ENCODE measurements around the gene TRIM9. TPM values are rescaled to one million over a fixed set of nuclear protein-coding genes. Genes with fewer than 3 reads are reported as not detected.
"Not testable (repeated sequence)": the region's sequence is repeated elsewhere in the genome, so short reads cannot be mapped to it uniquely, and the experiment has no call there.

Gene TRIM9
- total and polyA plus RNA-seq, 5 donors: 0.29 to 1.2 (median 0.77) TPM

GRCh38 chr14:51002406-51002999 lies 92.4 kb downstream of the TRIM9 start:
- ATAC-seq (no peak), DNase-seq (no peak)
- 89% methylated on average over 5 of the region's 5 CpGs for WGBS
- H3K4me3 ChIP-seq (ENCODE audit: low read length): no peak overlapping the region
- no peaks in the 10 kb centered on the region for H3K4me1 ChIP-seq (ENCODE audit: control insufficient read depth, insufficient read depth, low read length)
- intact Hi-C loops (cut with DNase I): no loop called here
- no peaks in the 10 kb centered on the region for H3K9me3 ChIP-seq (ENCODE audit: control insufficient read depth, low read length)
- no peaks in the 10 kb centered on the region for H3K27me3 ChIP-seq (ENCODE audit: control insufficient read depth, insufficient read depth)
- H3K27ac ChIP-seq (ENCODE audit: low read length): no peak overlapping the region

DNA sequence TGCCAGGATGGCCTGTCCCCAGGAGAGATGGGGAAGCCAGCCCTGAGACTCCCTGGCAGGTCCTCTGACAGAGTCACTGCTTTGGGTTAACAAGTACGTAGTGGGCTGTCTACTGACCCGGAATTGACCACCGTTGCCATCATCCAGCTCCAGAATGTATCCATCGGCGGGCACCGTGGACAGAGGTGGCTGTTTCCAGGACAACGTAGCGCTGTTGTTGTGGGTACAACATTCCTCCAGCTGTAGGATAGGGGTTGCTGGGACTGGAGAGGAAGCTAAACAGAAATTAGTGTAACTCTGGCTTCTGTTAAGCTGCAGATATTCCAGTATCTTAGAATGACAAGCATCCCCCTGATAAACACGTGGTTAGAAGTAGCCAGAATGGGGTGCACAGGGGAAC lies 94.3 kb downstream of the TRIM9 start:
- Histone ChIP-seq H3K4me3 (ENCODE audit: low read length) (no peak overlapping the region), H3K27me3 (ENCODE audit: control insufficient read depth, insufficient read depth) (no peaks in the 10 kb centered on the region), H3K27ac (ENCODE audit: low read length) (no peak overlapping the region), H3K4me1 (ENCODE audit: control insufficient read depth, insufficient read depth, low read length) (no peaks in the 10 kb centered on the region), H3K9me3 (ENCODE audit: control insufficient read depth, low read length) (no peaks in the 10 kb centered on the region)
- WGBS: 70% methylated on average over 9 of the region's 9 CpGs
- ATAC-seq: no peak
- DNase-seq: no peak
- intact Hi-C loops (cut with DNase I): no loop called here

DNA sequence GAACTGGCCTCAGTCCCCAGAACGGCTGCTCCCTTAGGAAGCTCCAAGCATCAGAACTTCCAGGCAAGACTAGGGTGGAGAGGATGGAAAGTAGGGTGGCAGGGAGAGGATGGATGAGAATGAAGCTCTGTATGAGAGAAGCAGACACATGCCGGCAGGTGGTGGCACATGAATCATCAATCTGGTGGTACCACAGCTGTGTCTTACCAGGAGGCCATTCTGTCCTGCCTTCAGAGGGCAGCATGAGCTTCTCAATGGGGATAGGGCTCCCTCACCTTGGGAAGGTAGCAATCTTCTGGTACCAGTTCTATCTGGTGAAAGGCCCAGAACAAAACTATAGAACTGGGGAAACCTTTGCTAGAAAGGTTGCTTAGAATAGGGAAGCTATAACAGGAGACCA lies 95.2 kb downstream of the TRIM9 start:
- H3K9me3 ChIP-seq (ENCODE audit: control insufficient read depth, low read length): no peaks in the 10 kb centered on the region
- no peak for ATAC-seq
- no peak for DNase-seq
- H3K4me1 ChIP-seq (ENCODE audit: control insufficient read depth, insufficient read depth, low read length): no peaks in the 10 kb centered on the region
- intact Hi-C loops (cut with DNase I): no loop called here
- no peak overlapping the region for H3K4me3 ChIP-seq (ENCODE audit: low read length)
- no peak overlapping the region for H3K27ac ChIP-seq (ENCODE audit: low read length)
- WGBS: 97% methylated on average over 2 of the region's 2 CpGs
- H3K27me3 ChIP-seq (ENCODE audit: control insufficient read depth, insufficient read depth): no peaks in the 10 kb centered on the region

DNA sequence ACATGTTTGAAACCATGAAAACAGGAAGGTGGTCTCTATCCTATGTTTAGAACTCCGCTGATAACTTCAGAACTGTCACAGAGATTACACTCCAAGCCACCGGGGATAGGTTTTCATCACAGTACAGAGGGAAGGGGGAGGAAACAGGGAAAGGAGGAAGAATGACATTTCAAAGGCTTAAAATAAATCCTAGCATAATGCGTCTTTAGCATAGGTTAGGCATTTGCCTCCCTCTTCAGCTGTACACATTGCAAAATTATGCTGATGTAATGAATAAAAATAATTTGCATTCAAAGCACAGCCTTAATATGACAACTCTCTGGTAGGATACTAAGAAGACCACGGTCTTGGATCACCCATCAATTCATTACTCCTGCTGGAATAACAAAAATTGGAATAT lies 96.3 kb downstream of the TRIM9 start:
- no peaks in the 10 kb centered on the region for H3K9me3 ChIP-seq (ENCODE audit: control insufficient read depth, low read length)
- no peak for ATAC-seq
- no peaks in the 10 kb centered on the region for H3K4me1 ChIP-seq (ENCODE audit: control insufficient read depth, insufficient read depth, low read length)
- WGBS: 51% methylated on average over 4 of the region's 4 CpGs
- intact Hi-C loops (cut with DNase I): no loop called here
- no peaks in the 10 kb centered on the region for H3K27me3 ChIP-seq (ENCODE audit: control insufficient read depth, insufficient read depth)
- H3K27ac ChIP-seq (ENCODE audit: low read length): no peak overlapping the region
- no peak overlapping the region for H3K4me3 ChIP-seq (ENCODE audit: low read length)
- no peak for DNase-seq

- no peak for DNase-seq
- 73% methylated on average over 9 of the region's 9 CpGs for WGBS
- no peaks in the 10 kb centered on the region for H3K4me1 ChIP-seq (ENCODE audit: control insufficient read depth, insufficient read depth, low read length)
- H3K27me3 ChIP-seq (ENCODE audit: control insufficient read depth, insufficient read depth): no peaks in the 10 kb centered on the region
- H3K27ac ChIP-seq (ENCODE audit: low read length): no peak overlapping the region
- H3K4me3 ChIP-seq (ENCODE audit: low read length): no peak overlapping the region
- H3K9me3 ChIP-seq (ENCODE audit: control insufficient read depth, low read length): no peaks in the 10 kb centered on the region
- ATAC-seq: no peak
- intact Hi-C loops (cut with DNase I): no loop called here
Observed at GRCh38 chr14:50997712-50998111, 97.2 kb downstream of the TRIM9 start.

DNA sequence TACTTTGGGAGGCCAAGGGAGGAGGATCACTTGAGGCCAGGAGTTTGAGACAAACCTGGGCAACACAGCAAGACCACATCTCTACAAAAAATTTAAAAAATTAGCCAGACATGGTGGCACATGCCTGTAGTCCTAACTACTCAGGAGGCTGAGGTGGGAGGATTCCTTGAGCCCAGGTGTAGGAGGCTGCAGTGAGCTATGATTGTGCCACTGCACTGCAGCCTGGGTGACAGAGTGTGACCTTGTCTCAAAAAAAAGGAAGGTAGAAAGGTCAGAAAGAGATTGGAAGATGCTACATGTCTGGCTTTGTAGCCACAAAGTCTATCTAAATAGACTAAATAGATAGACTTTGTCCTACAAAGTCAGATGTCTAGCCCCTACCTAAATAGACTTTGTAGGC lies 100.7 kb downstream of the TRIM9 start:
- H3K4me3 ChIP-seq (ENCODE audit: low read length); H3K27ac ChIP-seq (ENCODE audit: low read length); H3K27me3 ChIP-seq (ENCODE audit: control insufficient read depth, insufficient read depth); DNase-seq; ATAC-seq; H3K9me3 ChIP-seq (ENCODE audit: control insufficient read depth, low read length); H3K4me1 ChIP-seq (ENCODE audit: control insufficient read depth, insufficient read depth, low read length); intact Hi-C loops (cut with DNase I): not testable (repeated sequence)

- DNase-seq (no peak), ATAC-seq (no peak)
- intact Hi-C loops (cut with DNase I): no loop called here
- H3K4me3 ChIP-seq (ENCODE audit: low read length): no peak overlapping the region
- no peaks in the 10 kb centered on the region for H3K27me3 ChIP-seq (ENCODE audit: control insufficient read depth, insufficient read depth)
- H3K27ac ChIP-seq (ENCODE audit: low read length): no peak overlapping the region
- 58% methylated on average over 12 of the region's 12 CpGs for WGBS
- no peaks in the 10 kb centered on the region for H3K4me1 ChIP-seq (ENCODE audit: control insufficient read depth, insufficient read depth, low read length)
- H3K9me3 ChIP-seq (ENCODE audit: control insufficient read depth, low read length): no peaks in the 10 kb centered on the region
Observed at GRCh38 chr14:50985859-50986331, 109.0 kb downstream of the TRIM9 start.

GRCh38 chr14:50985124-50985858 lies 109.6 kb downstream of the TRIM9 start:
- H3K27ac ChIP-seq (ENCODE audit: low read length): no peak overlapping the region
- ATAC-seq: no peak
- intact Hi-C loops (cut with DNase I): no loop called here
- DNase-seq: no peak
- H3K4me1 ChIP-seq (ENCODE audit: control insufficient read depth, insufficient read depth, low read length): no peaks in the 10 kb centered on the region
- H3K4me3 ChIP-seq (ENCODE audit: low read length): no peak overlapping the region
- 85% methylated on average over 13 of the region's 13 CpGs for WGBS
- H3K9me3 ChIP-seq (ENCODE audit: control insufficient read depth, low read length): no peaks in the 10 kb centered on the region
- no peaks in the 10 kb centered on the region for H3K27me3 ChIP-seq (ENCODE audit: control insufficient read depth, insufficient read depth)

DNA sequence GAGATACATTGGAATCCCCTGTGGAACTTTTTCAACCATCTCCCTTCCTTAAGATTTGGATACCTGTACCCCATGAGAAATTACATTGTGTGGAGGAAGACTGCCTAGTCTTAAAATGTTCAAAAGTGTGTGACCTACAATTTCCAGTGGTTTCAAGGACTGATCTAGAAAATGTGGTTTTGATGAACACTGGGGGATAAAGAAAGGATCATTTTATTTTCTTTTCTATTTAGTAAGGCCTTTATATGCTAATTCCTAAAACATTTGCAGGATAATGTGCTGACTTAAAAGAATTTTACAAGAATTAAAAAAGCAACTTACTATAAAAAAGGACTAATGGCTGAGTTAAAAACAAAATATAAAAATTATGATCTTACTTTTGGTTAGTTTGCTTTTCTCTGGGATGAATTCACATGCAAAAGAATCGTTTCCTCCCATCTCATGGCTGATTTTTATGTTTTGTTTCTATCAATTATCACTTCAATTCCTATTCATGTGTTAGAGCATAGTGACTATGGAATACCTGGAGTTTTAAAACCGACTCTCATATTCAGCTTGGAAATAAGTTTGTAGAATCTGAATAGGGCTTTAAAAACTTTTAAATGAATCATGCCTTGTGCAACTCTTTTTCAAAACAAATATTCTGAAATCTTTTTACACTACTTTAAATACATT lies 110.7 kb downstream of the TRIM9 start:
- Histone ChIP-seq H3K27me3 (ENCODE audit: control insufficient read depth, insufficient read depth) (no peaks in the 10 kb centered on the region), H3K27ac (ENCODE audit: low read length) (no peak overlapping the region), H3K4me3 (ENCODE audit: low read length) (no peak overlapping the region), H3K4me1 (ENCODE audit: control insufficient read depth, insufficient read depth, low read length) (no peaks in the 10 kb centered on the region), H3K9me3 (ENCODE audit: control insufficient read depth, low read length) (no peaks in the 10 kb centered on the region)
- no peak for DNase-seq
- intact Hi-C loops (cut with DNase I): no loop called here
- WGBS: 82% methylated on average over 2 of the region's 2 CpGs
- no peak for ATAC-seq

DNA sequence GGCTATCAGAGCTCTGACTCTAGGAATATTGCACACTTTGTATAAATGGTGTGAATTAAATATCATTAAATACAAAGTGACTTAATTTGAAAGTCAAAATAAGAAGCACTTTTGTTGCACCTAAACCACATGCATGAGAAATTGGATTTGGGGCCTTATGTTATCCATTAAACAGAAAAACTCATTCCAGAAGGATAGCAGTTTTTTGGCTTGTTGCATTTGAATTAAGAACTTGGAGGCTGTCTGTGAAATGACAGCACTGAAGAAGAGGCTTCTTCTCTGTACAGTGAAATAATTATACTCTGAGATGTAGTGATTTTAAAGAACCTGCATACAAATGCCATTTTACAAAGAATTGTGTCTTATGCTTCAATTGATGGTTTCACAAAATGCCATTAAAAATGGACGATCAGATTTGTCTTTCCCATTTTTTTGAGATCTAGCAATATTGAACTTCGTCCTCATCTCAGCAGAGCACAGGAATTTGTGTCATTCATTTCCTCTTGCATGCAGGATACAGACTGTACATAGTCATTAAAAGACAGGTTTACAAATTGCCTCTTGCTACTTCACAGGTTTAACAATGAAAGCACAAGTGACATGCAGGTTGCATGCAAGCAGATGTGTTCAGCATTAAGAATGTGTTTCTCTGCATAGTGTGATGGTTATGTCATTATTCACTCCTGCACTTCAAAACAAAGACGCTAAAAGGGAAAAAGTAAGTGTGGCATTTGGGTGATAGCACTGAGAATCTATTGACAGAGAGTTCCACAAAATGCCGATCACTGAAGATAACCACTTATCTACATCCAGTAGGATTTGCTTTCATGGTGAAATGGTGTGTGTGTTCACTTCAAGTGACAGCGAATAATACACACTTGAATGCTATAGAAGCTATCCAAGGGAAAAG lies 114.7 kb downstream of the TRIM9 start:
- Histone ChIP-seq H3K4me3 (ENCODE audit: low read length) (no peak overlapping the region), H3K27ac (ENCODE audit: low read length) (no peak overlapping the region), H3K9me3 (ENCODE audit: control insufficient read depth, low read length) (no peaks in the 10 kb centered on the region), H3K27me3 (ENCODE audit: control insufficient read depth, insufficient read depth) (no peaks in the 10 kb centered on the region), H3K4me1 (ENCODE audit: control insufficient read depth, insufficient read depth, low read length) (no peaks in the 10 kb centered on the region)
- intact Hi-C loops (cut with DNase I): no loop called here
- DNase-seq (no peak), ATAC-seq (no peak)
- WGBS: 62% methylated on average over 5 of the region's 5 CpGs

- no peak overlapping the region for H3K27ac ChIP-seq (ENCODE audit: low read length)
- DNase-seq: no peak
- WGBS: 91% methylated on average over 4 of the region's 4 CpGs
Observed at GRCh38 chr14:50978888-50979287, 116.0 kb downstream of the TRIM9 start.

More at GRCh38 chr14:50978888-50979287, 116.0 kb downstream of the TRIM9 start:
- H3K9me3 ChIP-seq (ENCODE audit: control insufficient read depth, low read length): no peaks in the 10 kb centered on the region
- no peaks in the 10 kb centered on the region for H3K27me3 ChIP-seq (ENCODE audit: control insufficient read depth, insufficient read depth)
- ATAC-seq: no peak
- intact Hi-C loops (cut with DNase I): no loop called here
- H3K4me3 ChIP-seq (ENCODE audit: low read length): no peak overlapping the region
- no peaks in the 10 kb centered on the region for H3K4me1 ChIP-seq (ENCODE audit: control insufficient read depth, insufficient read depth, low read length)
